MM.1S (cell line): ENCODE results near the gene TAF1.

Experiments used
- CTCF ChIP-seq: fragments of 300-600 bp; sonication (generic); IDR thresholded peaks from 2 replicates; pipeline ENCODE4 v1.5.1; 2016; ENCODE audit warnings: antibody characterized with exemption, low read length, mixed read lengths
- EZH2 ChIP-seq: fragments of 300-600 bp; sonication (generic); optimal IDR thresholded peaks from 2 replicates; pipeline ENCODE3; 2017; ENCODE audit warnings: low read depth, mild to moderate bottlenecking, antibody characterized with exemption, low read length, mixed read lengths
- EZH2phosphoT487 ChIP-seq: fragments of 300-600 bp; sonication (generic); IDR thresholded peaks from 2 replicates; pipeline ENCODE4 v1.6.1; 2018; ENCODE audit warnings: antibody characterized with exemption, low read length

GRCh38 chrX:71321731-71322130 lies 44.4 kb upstream of the TAF1 start:
- no peak for TF ChIP-seq CTCF
- TF ChIP-seq EZH2phosphoT487: no peak
- no peak for TF ChIP-seq EZH2
